Measurements from ENCODE around the gene PDXP.
"Not testable (repeated sequence)": the region's sequence is repeated elsewhere in the genome, so short reads cannot be mapped to it uniquely, and the experiment has no call there.

PDXP gene

GRCh38 chr22:37675930-37676735 lies 17.6 kb downstream of the PDXP start:
- DNase-seq = peak in 1 of 2 donors; percentile 30

- peak; percentile 93 to 94 for DNase-seq
These were observed 18.4 kb downstream of the PDXP start for GRCh38 chr22:37676736-37677492.

GRCh38 chr22:37677493-37677974 lies 19.0 kb downstream of the PDXP start:
- no peak for DNase-seq

- DNase-seq = no peak
These were observed 19.8 kb downstream of the PDXP start for GRCh38 chr22:37678372-37678771.

GRCh38 chr22:37679670-37680069 lies 21.1 kb downstream of the PDXP start:
- no peak for DNase-seq

- DNase-seq = no peak
These were observed 21.8 kb downstream of the PDXP start for GRCh38 chr22:37680191-37680851.

- no peak for DNase-seq
These were observed 22.5 kb downstream of the PDXP start for GRCh38 chr22:37681001-37681424.

- peak; percentile 79 to 80 for DNase-seq
These were observed 23.1 kb downstream of the PDXP start for GRCh38 chr22:37681556-37682049.

- no peak for DNase-seq
These were observed 26.5 kb downstream of the PDXP start for GRCh38 chr22:37684803-37685615.

- peak; percentile 78 to 80 for DNase-seq
These were observed 27.8 kb downstream of the PDXP start, which contains the start of gene NOL12 for GRCh38 chr22:37686002-37686982. TSS of gene NOL12 (plus strand) at chr22:37686343. CDS start at chr22:37686393, 50 bp downstream.

GRCh38 chr22:37690407-37690806 lies 31.9 kb downstream of the PDXP start:
- DNase-seq = no peak

GRCh38 chr22:37690901-37691504 lies 32.5 kb downstream of the PDXP start:
- DNase-seq = no peak

GRCh38 chr22:37692627-37693285 lies 34.2 kb downstream of the PDXP start:
- DNase-seq = no peak

- not testable (repeated sequence) for DNase-seq
These were observed 35.6 kb downstream of the PDXP start for GRCh38 chr22:37694131-37694530.

GRCh38 chr22:37696260-37696656 lies 37.7 kb downstream of the PDXP start:
- not testable (repeated sequence) for DNase-seq

- peak; percentile 89 for DNase-seq
These were observed 38.4 kb downstream of the PDXP start, which contains the start of gene TRIOBP for GRCh38 chr22:37696657-37697537. TSS of gene TRIOBP (plus strand) at chr22:37697048. CDS start at chr22:37701366, 4,318 bp downstream.

GRCh38 chr22:37697538-37697835 lies 39.0 kb downstream of the PDXP start:
- no peak for DNase-seq

- DNase-seq = no peak
These were observed 42.7 kb downstream of the PDXP start for GRCh38 chr22:37701141-37701786.

Data from stimulated activated CD4-positive, alpha-beta T cell treated with anti-CD3 and anti-CD28 coated beads, Interleukin-2, amount 100 ng/mL, for 24 hours (primary cell).